ENCODE measurements around the gene FLNB.

DNA sequence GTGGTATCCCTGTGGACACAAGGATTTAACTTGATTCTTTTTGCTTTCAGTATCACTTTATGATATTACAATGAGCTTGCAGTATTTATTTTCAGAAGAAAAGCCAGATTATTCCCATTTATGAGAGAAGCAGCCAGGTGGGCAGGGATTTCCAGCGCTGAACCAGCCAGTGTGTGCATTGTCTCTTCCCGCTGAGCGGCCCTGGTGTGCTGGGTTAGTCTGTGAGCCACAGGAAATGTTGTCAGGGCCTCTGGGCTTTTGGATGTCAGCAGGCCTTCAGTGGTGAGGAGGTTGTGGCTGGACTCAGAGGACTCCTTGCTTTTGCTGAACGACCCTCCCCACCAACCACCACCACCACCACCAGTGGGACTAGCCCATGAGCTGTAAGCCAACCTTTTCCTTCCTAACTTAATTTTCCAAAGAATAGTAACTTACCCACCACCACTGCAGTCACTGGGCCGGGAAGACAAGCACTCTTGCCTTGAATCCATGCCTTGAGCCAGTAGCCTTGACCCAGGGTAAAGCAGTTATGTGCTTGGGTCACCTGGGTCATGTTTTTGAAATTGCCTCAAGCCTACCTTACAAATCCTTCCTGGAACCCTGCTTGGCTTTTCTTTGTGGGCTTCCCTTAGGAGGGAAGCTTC is 33.1 kb downstream of the FLNB start:
- TF ChIP-seq, protein P1, sequence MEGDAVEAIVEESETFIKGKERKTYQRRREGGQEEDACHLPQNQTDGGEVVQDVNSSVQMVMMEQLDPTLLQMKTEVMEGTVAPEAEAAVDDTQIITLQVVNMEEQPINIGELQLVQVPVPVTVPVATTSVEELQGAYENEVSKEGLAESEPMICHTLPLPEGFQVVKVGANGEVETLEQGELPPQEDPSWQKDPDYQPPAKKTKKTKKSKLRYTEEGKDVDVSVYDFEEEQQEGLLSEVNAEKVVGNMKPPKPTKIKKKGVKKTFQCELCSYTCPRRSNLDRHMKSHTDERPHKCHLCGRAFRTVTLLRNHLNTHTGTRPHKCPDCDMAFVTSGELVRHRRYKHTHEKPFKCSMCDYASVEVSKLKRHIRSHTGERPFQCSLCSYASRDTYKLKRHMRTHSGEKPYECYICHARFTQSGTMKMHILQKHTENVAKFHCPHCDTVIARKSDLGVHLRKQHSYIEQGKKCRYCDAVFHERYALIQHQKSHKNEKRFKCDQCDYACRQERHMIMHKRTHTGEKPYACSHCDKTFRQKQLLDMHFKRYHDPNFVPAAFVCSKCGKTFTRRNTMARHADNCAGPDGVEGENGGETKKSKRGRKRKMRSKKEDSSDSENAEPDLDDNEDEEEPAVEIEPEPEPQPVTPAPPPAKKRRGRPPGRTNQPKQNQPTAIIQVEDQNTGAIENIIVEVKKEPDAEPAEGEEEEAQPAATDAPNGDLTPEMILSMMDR (IDR thresholded peaks at IDR 0.05): no peak
- TF ChIP-seq POLR2A (IDR thresholded peaks at IDR 0.05): no peak
